Sigmoid colon (tissue), 3 donors: ENCODE results near the gene FAM110D.

ENCODE experiments used
- CTCF ChIP-seq, 4 experiments: fragments of 450-650 bp in 3 of 4; fragments of 200-600 bp in 1 of 4; IDR thresholded peaks; one replicate each; pipeline ENCODE4 v1.5.1; 2016 to 2019; ENCODE audit warnings: antibody characterized with exemption in 4 of 4, mild to moderate bottlenecking in 3 of 4, moderate library complexity in 2 of 4
- POLR2A ChIP-seq, 2 donors: fragments of 450-650 bp; IDR thresholded peaks; one replicate each; pipeline ENCODE4 v1.6.1; 2016; ENCODE audit warnings: antibody characterized with exemption in 2 of 2, mild to moderate bottlenecking in 2 of 2, moderate library complexity in 2 of 2

- TF ChIP-seq CTCF (IDR thresholded peaks at IDR 0.05): peak; percentile 56 to 70 (median 68)
- no peak for TF ChIP-seq POLR2A (IDR thresholded peaks at IDR 0.05)
Measured at GRCh38 chr1:26145041-26145959, 13.6 kb upstream of the FAM110D start.
